GM19240 (cell line): ENCODE data around the gene COL21A1.
"Not testable (repeated sequence)": the region's sequence is repeated elsewhere in the genome, so short reads cannot be mapped to it uniquely, and the experiment has no call there.

Source experiments
- DNase-seq: peaks from one replicate; pipeline ENCODE4 v3.0.0; 2011; ENCODE audit warnings: low spot score; ENCODE audit not compliant: insufficient read length

Gene COL21A1

GRCh38 chr6:56017198-56017597 is 230.2 kb downstream of the COL21A1 start:
- no peak for DNase-seq

GRCh38 chr6:56014039-56014438 is 233.3 kb downstream of the COL21A1 start:
- not testable (repeated sequence) for DNase-seq

DNA sequence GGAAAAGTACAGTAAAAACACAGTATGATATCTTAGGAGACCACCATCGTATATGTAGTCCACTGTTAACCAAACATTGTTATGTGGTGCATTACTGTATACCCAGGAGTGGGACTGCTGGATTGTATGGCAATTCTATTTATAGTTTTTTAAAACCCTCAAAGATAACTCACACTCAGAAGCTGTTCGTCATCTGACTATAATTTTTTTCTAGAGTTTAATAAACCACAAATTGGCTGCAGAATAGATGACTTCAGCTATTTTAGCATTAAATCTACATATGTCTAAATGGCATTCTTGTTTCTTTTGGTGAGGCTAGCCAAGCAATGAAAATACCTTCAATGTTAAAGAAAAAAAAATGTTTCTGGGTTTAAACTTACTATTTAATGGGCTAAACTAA is 237.7 kb downstream of the COL21A1 start:
- no peak for DNase-seq
